ENCODE results near the gene PPP4R1.

- TF ChIP-seq CTCF (conservative IDR thresholded peaks at IDR 0.05) (no peak), ZFX (IDR thresholded peaks at IDR 0.05) (no peak)
Observed at GRCh38 chr18:9536354-9537152, 77.8 kb downstream of the PPP4R1 start.
